Epithelial cell of esophagus (primary cell): ENCODE data around the gene NBEAL2.

ENCODE experiments used
- DNase-seq: peaks from one replicate; pipeline ENCODE4 v3.0.0; 2010; ENCODE audit warnings: low read depth
- H3K4me3 ChIP-seq: 2 replicates; pipeline ENCODE4 v1.5.1; 2011; ENCODE audit warnings: mild to moderate bottlenecking, low read length, control low read depth
- TF ChIP-seq, protein P1 (sequence below): IDR thresholded peaks from 2 replicates; pipeline ENCODE4 v1.5.1; 2011; ENCODE audit warnings: low read depth, mild to moderate bottlenecking, low read length, control low read depth, inconsistent platforms; ENCODE audit not compliant: insufficient read depth; ENCODE audit errors: missing control alignments

NBEAL2 gene

DNA sequence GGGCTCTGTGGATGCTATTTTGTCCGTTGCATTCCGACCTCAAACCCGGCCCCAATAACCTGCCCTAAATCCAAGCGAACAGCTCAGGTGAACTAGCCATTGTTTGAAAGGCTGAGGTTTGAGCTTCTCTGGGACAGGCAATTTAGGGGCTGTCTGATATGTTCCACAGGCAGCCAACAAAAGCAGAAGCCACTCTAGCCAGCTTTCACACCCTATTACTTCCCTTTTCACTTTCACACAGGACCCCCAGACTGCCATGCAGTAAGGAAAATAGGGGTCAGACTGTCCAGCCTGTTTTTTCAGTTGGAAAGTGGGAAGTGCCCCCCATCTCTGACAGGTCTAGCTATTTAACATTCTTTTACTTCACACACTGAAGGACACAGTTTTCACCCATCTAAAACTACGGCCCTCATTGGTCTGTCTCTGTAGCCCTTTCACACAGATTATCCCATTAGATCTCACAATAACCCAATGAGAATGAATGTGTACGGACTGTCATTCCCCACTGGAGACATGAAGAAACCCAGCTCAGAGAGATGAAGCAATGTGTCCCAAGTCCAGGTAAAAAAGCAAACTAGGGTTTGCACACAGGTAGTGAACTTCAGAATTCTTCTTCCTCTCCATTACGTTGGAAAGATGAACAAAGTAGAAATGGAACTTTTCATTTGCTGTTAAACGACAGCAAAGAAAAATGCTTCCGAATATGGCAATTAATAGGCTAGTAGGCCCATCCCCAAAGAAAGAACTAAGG lies 4.9 kb upstream of the NBEAL2 start:
- TF ChIP-seq, protein P1, sequence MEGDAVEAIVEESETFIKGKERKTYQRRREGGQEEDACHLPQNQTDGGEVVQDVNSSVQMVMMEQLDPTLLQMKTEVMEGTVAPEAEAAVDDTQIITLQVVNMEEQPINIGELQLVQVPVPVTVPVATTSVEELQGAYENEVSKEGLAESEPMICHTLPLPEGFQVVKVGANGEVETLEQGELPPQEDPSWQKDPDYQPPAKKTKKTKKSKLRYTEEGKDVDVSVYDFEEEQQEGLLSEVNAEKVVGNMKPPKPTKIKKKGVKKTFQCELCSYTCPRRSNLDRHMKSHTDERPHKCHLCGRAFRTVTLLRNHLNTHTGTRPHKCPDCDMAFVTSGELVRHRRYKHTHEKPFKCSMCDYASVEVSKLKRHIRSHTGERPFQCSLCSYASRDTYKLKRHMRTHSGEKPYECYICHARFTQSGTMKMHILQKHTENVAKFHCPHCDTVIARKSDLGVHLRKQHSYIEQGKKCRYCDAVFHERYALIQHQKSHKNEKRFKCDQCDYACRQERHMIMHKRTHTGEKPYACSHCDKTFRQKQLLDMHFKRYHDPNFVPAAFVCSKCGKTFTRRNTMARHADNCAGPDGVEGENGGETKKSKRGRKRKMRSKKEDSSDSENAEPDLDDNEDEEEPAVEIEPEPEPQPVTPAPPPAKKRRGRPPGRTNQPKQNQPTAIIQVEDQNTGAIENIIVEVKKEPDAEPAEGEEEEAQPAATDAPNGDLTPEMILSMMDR, result no peak
- no peak for DNase-seq
- peak overlapping the region; percentile 9 for H3K4me3 ChIP-seq

DNA sequence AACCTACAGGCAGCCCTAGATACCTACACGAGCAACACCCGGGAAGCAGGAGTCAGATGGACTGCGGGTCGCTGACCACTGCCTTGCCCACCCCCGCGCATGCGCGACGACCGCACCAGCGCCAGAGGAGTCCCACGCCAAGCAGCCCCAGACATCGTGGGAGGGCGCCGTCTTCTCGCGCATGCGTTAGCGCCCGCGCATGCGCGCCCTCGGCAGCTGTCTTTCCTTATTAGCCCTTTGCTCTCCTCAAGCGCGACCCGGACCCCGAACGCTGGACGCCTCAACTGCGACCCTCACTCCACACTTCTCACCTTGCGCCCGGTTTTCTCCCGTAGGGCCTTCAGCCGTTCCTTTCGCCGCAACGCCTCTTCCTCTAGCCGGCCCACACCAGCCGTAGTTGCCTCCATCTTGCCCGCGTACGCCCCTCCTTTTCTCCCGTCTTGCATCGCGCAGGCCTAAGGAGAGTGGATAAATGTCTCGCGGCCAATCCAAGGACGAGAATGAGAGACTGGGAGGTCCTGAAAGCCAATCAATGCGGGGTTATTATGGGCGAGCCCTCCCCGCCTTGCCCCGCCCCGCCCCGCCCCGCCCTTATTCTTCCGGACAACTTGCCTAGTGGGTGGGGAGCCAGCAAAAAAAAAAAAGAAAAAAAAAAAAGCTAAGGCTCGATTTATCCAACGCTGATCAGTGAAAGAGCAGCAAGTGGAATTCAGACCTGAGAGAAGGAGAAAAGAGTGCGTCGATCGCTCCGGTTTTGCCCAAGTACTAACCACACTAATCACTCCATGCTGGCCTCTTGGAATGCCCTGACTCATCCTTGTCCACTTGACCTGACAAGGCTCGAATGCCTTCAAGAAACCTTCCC lies 2.9 kb upstream of the NBEAL2 start, which contains the start of gene CCDC12:
CCDC12 (minus strand) TSS at position 420 of the 865 bp plus-strand sequence; CDS start at position 407, 13 bp downstream.
- H3K4me3 ChIP-seq, result peak within 1 kb of the TSS; percentile 100
- TF ChIP-seq, protein P1, result no peak
- peak; percentile 99 for DNase-seq

DNA sequence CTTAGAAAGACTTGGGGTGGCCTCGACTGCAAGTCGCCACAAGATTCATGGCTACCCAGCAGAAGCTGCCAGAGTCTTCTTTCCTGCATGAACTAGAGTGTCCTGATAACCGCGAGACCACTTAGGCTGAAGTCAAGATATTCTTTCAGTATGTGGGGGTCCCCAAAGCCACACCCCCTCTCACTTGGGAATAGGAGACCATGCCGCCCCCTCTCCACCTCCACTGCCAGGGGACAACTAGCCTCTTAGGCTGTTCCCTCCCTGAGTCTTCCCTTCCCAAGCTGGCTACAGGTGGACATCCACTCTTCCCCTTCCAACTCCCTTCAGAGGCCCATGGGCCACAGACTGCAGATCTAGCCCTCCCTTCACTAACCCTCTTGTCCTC lies 1.7 kb upstream of the NBEAL2 start:
- H3K4me3 ChIP-seq, result no peak overlapping the region
- DNase-seq, result no peak
- TF ChIP-seq, protein P1, result no peak

DNA sequence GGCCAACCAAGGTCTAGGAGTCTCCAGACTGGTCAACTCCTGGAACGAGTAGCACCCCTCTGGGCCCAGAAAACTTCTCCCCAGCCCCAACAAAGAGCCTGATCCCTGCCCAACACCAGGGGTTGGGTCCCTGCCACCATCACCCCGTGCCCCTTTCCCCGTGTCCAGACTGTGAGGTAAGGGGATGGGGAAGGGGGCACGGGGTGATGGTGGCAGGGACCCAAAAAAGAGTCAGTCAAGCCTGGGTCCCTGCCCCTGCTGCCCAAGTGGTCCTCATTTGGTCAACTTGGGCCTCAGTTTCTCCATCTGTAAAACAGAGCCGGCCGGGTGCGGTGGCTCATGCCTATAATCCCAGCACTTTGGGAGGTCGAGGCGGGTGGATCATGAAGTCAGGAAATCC lies 1.1 kb upstream of the NBEAL2 start:
- TF ChIP-seq, protein P1, result no peak
- no peak overlapping the region for H3K4me3 ChIP-seq
- DNase-seq, result no peak

DNA sequence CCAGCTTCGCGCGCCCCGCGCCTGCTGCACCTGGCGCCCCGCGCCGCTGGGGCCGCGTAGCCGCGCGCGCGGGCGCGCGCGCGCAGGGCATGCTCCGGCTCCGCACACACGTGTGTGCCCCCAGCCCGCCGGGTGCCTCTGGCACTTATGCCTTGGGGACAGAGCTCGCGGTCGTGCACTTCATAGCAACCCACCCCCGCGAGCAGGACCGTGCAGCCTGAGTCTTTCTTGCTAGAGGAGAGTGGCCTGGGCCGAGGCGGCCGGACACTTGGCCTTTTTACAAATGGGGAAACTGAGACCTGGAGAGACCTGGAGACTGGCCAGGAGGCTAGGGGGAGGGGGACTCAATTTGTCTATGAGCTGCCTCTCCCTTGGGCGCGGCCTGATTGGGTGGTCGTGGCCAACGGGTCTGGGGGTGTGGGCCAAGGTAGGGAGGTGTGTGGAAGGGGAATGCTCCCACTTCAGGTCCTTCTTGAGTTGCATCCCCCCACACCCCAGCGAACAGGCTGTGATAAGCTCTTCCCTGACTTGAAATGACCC lies 562 bp downstream of the NBEAL2 start:
- peak overlapping the region; percentile 85 for H3K4me3 ChIP-seq
- DNase-seq, result no peak
- TF ChIP-seq, protein P1, result no peak

DNA sequence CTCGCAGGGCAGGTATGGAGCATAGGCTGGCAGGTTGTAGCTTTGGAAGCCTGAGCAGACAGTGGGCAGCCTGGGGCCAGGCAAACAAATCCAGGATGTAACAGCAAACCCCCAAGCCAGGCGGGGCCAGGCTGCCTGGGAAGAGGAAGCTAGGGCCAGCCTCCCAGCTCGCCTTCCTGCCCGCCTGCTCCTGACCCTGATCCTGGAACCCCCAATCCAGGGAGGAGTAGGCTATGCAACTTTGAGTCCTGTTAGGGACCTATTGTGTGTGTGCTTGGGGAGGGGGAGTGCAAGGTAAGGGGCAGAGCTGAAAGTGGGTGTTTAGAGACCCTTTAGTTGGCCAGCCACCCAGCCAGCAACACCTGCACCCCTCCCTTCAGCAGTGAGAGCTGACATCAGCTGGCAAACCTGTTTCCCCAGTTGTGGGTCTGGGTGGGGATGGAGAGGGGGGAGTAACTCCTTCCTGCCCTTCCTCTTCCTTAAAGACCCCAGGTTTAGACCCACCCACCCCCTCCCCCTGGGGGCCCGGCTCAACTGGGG lies 2.5 kb downstream of the NBEAL2 start:
- peak overlapping the region; percentile 42 for H3K4me3 ChIP-seq
- TF ChIP-seq, protein P1, result no peak
- peak; percentile 80 for DNase-seq
